ENCODE measurements around the gene ZSCAN23.
A peak's percentile ranks its signal among the peaks of the same experiment; 100 is the strongest.

GRCh38 chr6:28474441-28475219 lies 31.3 kb upstream of the ZSCAN23 start:
- TF ChIP-seq NRF1 (IDR thresholded peaks at IDR 0.05; ENCODE audit: low read depth, low read length) (no peak), POLR2AphosphoS5 (IDR thresholded peaks at IDR 0.05; ENCODE audit: low read depth, low read length) (no peak), EZH2phosphoT487 (IDR thresholded peaks at IDR 0.05; ENCODE audit: borderline replicate concordance, low read depth) (no peak), CTCF (IDR thresholded peaks at IDR 0.05) (no peak), RAD21 (IDR thresholded peaks at IDR 0.05; ENCODE audit: low read length) (no peak), REST (IDR thresholded peaks at IDR 0.05; ENCODE audit: low read depth, low read length) (no peak), YY1 (IDR thresholded peaks at IDR 0.05; ENCODE audit: low read depth) (peak; percentile 31; the same call in 1 of the 2 replicates), MEF2A (IDR thresholded peaks at IDR 0.05; ENCODE audit: borderline replicate concordance, low read depth) (no peak), USF2 (IDR thresholded peaks at IDR 0.05; ENCODE audit: borderline replicate concordance, low read depth, low read length) (no peak)
- TF ChIP-seq, protein P1, sequence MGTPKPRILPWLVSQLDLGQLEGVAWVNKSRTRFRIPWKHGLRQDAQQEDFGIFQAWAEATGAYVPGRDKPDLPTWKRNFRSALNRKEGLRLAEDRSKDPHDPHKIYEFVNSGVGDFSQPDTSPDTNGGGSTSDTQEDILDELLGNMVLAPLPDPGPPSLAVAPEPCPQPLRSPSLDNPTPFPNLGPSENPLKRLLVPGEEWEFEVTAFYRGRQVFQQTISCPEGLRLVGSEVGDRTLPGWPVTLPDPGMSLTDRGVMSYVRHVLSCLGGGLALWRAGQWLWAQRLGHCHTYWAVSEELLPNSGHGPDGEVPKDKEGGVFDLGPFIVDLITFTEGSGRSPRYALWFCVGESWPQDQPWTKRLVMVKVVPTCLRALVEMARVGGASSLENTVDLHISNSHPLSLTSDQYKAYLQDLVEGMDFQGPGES (IDR thresholded peaks at IDR 0.05; ENCODE audit: low read depth, low read length), result no peak

Data from SK-N-SH (cell line).